ENCODE data around the gene ZNF584.

- peak; percentile 33 for TF ChIP-seq CTCF (IDR thresholded peaks at IDR 0.05; ENCODE audit: poor library complexity, severe bottlenecking)
- no peak for TF ChIP-seq EZH2 (IDR thresholded peaks at IDR 0.05; ENCODE audit: borderline replicate concordance, insufficient read depth, low read length, poor library complexity, severe bottlenecking)
- TF ChIP-seq SMC3 (conservative IDR thresholded peaks at IDR 0.05; ENCODE audit: poor library complexity): peak; percentile 32
- peak; percentile 42 for TF ChIP-seq EP300 (conservative IDR thresholded peaks at IDR 0.05; ENCODE audit: poor library complexity, severe bottlenecking)
- no peak for TF ChIP-seq REST (IDR thresholded peaks at IDR 0.05; ENCODE audit: borderline replicate concordance)
- peak; percentile 95 for TF ChIP-seq MXI1 (conservative IDR thresholded peaks at IDR 0.05; ENCODE audit: poor library complexity, severe bottlenecking)
- peak; percentile 82 for TF ChIP-seq POLR2AphosphoS5 (IDR thresholded peaks at IDR 0.05)
- TF ChIP-seq TAF1 (IDR thresholded peaks at IDR 0.05; ENCODE audit: low read depth): peak; percentile 44
- peak; percentile 33 for TF ChIP-seq RAD21 (conservative IDR thresholded peaks at IDR 0.05)
Observed at GRCh38 chr19:58466760-58467589, 58.5 kb downstream of the ZNF584 start, which contains the start of gene ZNF324.

Measured in neural cell (in vitro differentiated cells).